OCI-LY1 (cell line): ENCODE measurements around the gene FLAD1.
A peak's percentile ranks its signal among the peaks of the same experiment; 100 is the strongest.

Source experiments
- H2AFZ ChIP-seq: fragments of 200-600 bp; sonication (generic), shearing (Covaris generic); 2 replicates; pipeline ENCODE4 v1.6.0; 2014; ENCODE audit warnings: antibody characterized with exemption, mild to moderate bottlenecking, low read length
- H3F3A ChIP-seq: fragments of 200-600 bp; sonication (generic), shearing (Covaris generic); 2 replicates; pipeline ENCODE4 v1.6.0; 2014; ENCODE audit warnings: mild to moderate bottlenecking, antibody characterized with exemption, low read length, moderate library complexity; ENCODE audit not compliant: insufficient read depth
- H3K27ac ChIP-seq: fragments of 200-600 bp; sonication (generic); 2 replicates; pipeline ENCODE4 v1.5.1; 2014; ENCODE audit warnings: low read length, mixed run types, mild to moderate bottlenecking, low read depth; ENCODE audit not compliant: poor library complexity, severe bottlenecking
- H3K27me3 ChIP-seq: fragments of 200-600 bp; sonication (generic); 2 replicates; pipeline ENCODE4 v1.6.0; 2014; ENCODE audit warnings: antibody characterized with exemption, mild to moderate bottlenecking, low read length, moderate library complexity; ENCODE audit not compliant: insufficient read depth
- H3K36me3 ChIP-seq: fragments of 200-600 bp; sonication (generic); 2 replicates; pipeline ENCODE4 v1.6.1; 2014; ENCODE audit warnings: mild to moderate bottlenecking, antibody characterized with exemption, low read length, moderate library complexity, mixed read lengths; ENCODE audit not compliant: insufficient read depth
- H3K4me1 ChIP-seq: fragments of 200-600 bp; sonication (generic); 2 replicates; pipeline ENCODE4 v1.5.1; 2014; ENCODE audit warnings: mild to moderate bottlenecking, low read length, moderate library complexity; ENCODE audit not compliant: insufficient read depth, severe bottlenecking
- H3K4me2 ChIP-seq: fragments of 200-600 bp; sonication (generic), shearing (Covaris generic); 2 replicates; pipeline ENCODE4 v1.6.1; 2014; ENCODE audit warnings: low read length
- H3K4me3 ChIP-seq: fragments of 200-600 bp; sonication (generic); 2 replicates; pipeline ENCODE4 v1.5.1; 2014; ENCODE audit warnings: low read length, low read depth, mild to moderate bottlenecking, mixed read lengths; ENCODE audit not compliant: poor library complexity, severe bottlenecking
- H3K79me2 ChIP-seq: fragments of 200-600 bp; shearing (Covaris generic); 2 replicates; pipeline ENCODE4 v1.6.1; 2016; ENCODE audit warnings: mixed run types, low read length, mixed read lengths; ENCODE audit not compliant: insufficient read depth
- H3K9ac ChIP-seq: fragments of 200-600 bp; sonication (generic), shearing (Covaris generic); 2 replicates; pipeline ENCODE4 v1.6.1; 2014; ENCODE audit warnings: mild to moderate bottlenecking, low read length, mixed read lengths
- H3K9me2 ChIP-seq: fragments of 200-600 bp; sonication (generic), shearing (Covaris generic); 2 replicates; pipeline ENCODE4 v1.6.1; 2014; ENCODE audit warnings: low read depth, mild to moderate bottlenecking, low read length, mixed read lengths
- H3K9me3 ChIP-seq: fragments of 200-600 bp; shearing (Covaris generic); 2 replicates; pipeline ENCODE4 v1.6.1; 2014; ENCODE audit warnings: low read length, mixed read lengths
- H4K20me1 ChIP-seq: fragments of 200-600 bp; sonication (generic), shearing (Covaris generic); 2 replicates; pipeline ENCODE4 v1.6.0; 2016; ENCODE audit warnings: mild to moderate bottlenecking, low read length; ENCODE audit not compliant: insufficient read depth
- EZH2 ChIP-seq: fragments of 200-600 bp; sonication (generic), shearing (Covaris generic); IDR thresholded peaks from 2 replicates; pipeline ENCODE4 v1.8.0; 2017; ENCODE audit warnings: borderline replicate concordance, mixed run types, mild to moderate bottlenecking, antibody characterized with exemption, low read length, moderate library complexity, mixed read lengths
- TF ChIP-seq, protein P1 (sequence below): fragments of 200-600 bp; sonication (generic), shearing (Covaris generic); IDR thresholded peaks from 2 replicates; pipeline ENCODE4 v1.5.1; 2017; ENCODE audit warnings: mild to moderate bottlenecking, antibody characterized with exemption, low read length, moderate library complexity, mixed read lengths

The FLAD1 gene

DNA sequence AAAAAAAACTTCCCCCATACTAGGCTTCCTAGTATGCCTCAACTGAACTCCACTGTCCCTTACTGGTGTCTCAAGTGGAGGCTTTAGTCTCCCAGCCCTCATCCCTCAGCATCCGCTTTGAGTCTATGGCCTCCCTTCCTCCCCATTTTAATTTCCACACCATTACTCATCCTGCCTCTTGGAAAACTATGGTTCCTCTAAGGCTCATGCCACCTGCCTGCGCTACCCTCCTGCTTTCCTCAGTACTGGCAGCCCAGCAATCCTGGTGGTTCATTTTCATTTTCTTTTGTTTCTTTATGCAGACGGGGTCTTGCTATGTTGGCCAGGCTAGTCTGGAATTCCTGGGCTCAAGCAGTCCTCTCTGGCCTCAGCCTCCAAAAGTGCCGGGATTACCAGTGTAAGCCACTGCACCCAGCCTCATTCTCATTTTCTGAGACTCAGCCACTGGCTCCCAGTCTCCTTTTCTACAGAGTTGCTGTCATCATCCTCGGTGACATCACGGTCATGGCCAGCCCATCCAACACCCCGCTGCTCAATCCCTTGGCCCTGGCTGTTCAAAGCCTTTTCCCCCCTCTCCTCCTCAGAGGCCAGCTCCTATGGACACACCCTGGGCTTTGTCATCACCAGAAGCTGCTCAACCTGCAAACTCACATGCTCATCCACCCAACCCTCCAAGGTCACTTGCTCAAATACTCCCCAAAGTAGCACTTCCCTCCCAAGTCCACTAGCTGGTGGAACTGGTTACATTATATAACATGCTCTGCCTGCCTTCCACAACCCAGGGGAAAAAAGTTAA, 44.3 kb upstream of the FLAD1 start:
- H3K9ac ChIP-seq, result no peak overlapping the region; the same call in 1 of the 2 replicates

GRCh38 chr1:154940213-154940560, 43.0 kb upstream of the FLAD1 start:
- no peak overlapping the region for H2AFZ ChIP-seq
- no peaks in the 10 kb centered on the region; the same call in 1 of the 2 replicates for H3F3A ChIP-seq
- peak overlapping the region; percentile 97 for H3K27ac ChIP-seq
- peaks cover 85% of the 10 kb centered on the region for H3K4me1 ChIP-seq
- H3K9me2 ChIP-seq, result no peaks in the 10 kb centered on the region
- H3K79me2 ChIP-seq, result no peaks in the 10 kb centered on the region; the same call in 1 of the 2 replicates
- H3K36me3 ChIP-seq, result no peaks in the 10 kb centered on the region; the same call in 1 of the 2 replicates
- no peaks in the 10 kb centered on the region for H3K27me3 ChIP-seq
- H3K4me3 ChIP-seq, result peak overlapping the region; percentile 65
- TF ChIP-seq, protein P1, sequence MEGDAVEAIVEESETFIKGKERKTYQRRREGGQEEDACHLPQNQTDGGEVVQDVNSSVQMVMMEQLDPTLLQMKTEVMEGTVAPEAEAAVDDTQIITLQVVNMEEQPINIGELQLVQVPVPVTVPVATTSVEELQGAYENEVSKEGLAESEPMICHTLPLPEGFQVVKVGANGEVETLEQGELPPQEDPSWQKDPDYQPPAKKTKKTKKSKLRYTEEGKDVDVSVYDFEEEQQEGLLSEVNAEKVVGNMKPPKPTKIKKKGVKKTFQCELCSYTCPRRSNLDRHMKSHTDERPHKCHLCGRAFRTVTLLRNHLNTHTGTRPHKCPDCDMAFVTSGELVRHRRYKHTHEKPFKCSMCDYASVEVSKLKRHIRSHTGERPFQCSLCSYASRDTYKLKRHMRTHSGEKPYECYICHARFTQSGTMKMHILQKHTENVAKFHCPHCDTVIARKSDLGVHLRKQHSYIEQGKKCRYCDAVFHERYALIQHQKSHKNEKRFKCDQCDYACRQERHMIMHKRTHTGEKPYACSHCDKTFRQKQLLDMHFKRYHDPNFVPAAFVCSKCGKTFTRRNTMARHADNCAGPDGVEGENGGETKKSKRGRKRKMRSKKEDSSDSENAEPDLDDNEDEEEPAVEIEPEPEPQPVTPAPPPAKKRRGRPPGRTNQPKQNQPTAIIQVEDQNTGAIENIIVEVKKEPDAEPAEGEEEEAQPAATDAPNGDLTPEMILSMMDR, result no peak
- no peak for TF ChIP-seq EZH2
- H4K20me1 ChIP-seq, result no peaks in the 10 kb centered on the region
- peak overlapping the region; percentile 92; the same call in 1 of the 2 replicates for H3K9ac ChIP-seq
- H3K9me3 ChIP-seq, result no peaks in the 10 kb centered on the region
- H3K4me2 ChIP-seq, result peak overlapping the region; percentile 95

More for the DNA sequence above, 44.3 kb upstream of the FLAD1 start:
- Histone ChIP-seq H3K9me3 (no peaks in the 10 kb centered on the region), H3K4me1 (peaks cover 73% of the 10 kb centered on the region), H3F3A (no peaks in the 10 kb centered on the region; the same call in 1 of the 2 replicates), H3K79me2 (no peaks in the 10 kb centered on the region; the same call in 1 of the 2 replicates), H3K36me3 (no peaks in the 10 kb centered on the region), H3K27ac (peak overlapping the region; percentile 93), H4K20me1 (no peaks in the 10 kb centered on the region), H3K4me2 (peak overlapping the region; percentile 89; the same call in 1 of the 2 replicates), H3K9me2 (no peaks in the 10 kb centered on the region), H2AFZ (no peak overlapping the region), H3K27me3 (no peaks in the 10 kb centered on the region), H3K4me3 (no peak overlapping the region)
- TF ChIP-seq, protein P1, result no peak
- TF ChIP-seq EZH2, result no peak

DNA sequence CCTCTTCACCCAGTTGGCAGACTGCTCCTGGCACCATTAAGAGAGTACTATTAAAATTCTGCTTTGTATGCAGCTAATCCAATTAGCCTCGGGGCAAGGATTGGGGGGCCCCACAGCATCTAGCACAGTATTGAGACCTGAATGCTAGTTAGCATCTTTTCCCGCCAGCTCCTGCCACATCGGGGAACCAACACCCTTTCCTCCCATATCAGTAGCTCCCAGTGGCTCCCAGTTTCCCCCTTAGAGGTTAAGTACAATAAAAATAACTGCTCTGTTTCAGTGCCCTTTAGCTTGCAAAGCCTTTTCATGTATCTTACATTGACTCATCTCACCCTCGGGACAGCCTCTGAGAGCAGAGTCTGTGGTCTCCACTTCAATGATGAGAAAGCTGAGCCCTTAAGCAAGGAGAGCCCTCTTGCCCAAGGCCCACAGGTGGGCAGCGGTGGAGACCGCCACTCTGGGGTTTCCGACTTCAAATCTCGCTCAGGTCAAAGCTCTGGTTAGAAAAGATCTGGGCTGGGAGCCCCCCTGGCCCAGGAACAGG, 42.4 kb upstream of the FLAD1 start:
- no peaks in the 10 kb centered on the region for H4K20me1 ChIP-seq
- H3K4me1 ChIP-seq, result peaks cover 82% of the 10 kb centered on the region
- H3K27ac ChIP-seq, result peak overlapping the region; percentile 97
- peak overlapping the region; percentile 65 for H3K4me3 ChIP-seq
- H3F3A ChIP-seq, result no peaks in the 10 kb centered on the region; the same call in 1 of the 2 replicates
- H3K79me2 ChIP-seq, result no peaks in the 10 kb centered on the region; the same call in 1 of the 2 replicates
- H2AFZ ChIP-seq, result no peak overlapping the region
- peaks cover 4% of the 10 kb centered on the region; the same call in 1 of the 2 replicates for H3K36me3 ChIP-seq
- TF ChIP-seq, protein P1, result no peak
- TF ChIP-seq EZH2, result no peak
- peak overlapping the region; percentile 92 for H3K9ac ChIP-seq
- H3K9me3 ChIP-seq, result no peaks in the 10 kb centered on the region
- no peaks in the 10 kb centered on the region for H3K27me3 ChIP-seq
- no peaks in the 10 kb centered on the region for H3K9me2 ChIP-seq
- peak overlapping the region; percentile 95 for H3K4me2 ChIP-seq
